ENCODE results near the gene HOXA11.

GRCh38 chr7:27171325-27171636, 13.8 kb downstream of the HOXA11 start:
- no peak for TF ChIP-seq E2F4 (CRISPR knock-in tag; IDR thresholded peaks at IDR 0.05; ENCODE audit: borderline replicate concordance, low read depth)
- TF ChIP-seq ZNF263 (CRISPR knock-in tag; IDR thresholded peaks at IDR 0.05; ENCODE audit: low read depth) = no peak
- no peak for TF ChIP-seq ELF4 (CRISPR knock-in tag; IDR thresholded peaks at IDR 0.05; ENCODE audit: low read depth)

Data from WTC11 (cell line).